Stimulated activated CD8-positive, alpha-beta memory T cell treated with anti-CD3 and anti-CD28 coated beads, Interleukin-7, amount 100 ng/mL, for 4 hours (primary cell): ENCODE results near the gene DOCK4.

ENCODE experiments used
- DNase-seq, 2 donors: peaks; one replicate each; pipeline ENCODE4 v3.0.0-alpha.2; 2020; ENCODE audit warnings: low read depth in 2 of 2

The DOCK4 gene

GRCh38 chr7:111734954-111735660 lies 471.1 kb downstream of the DOCK4 start:
- no peak for DNase-seq

- no peak for DNase-seq
These were observed 473.3 kb downstream of the DOCK4 start for GRCh38 chr7:111732923-111733322.

- DNase-seq: no peak
These were observed 475.5 kb downstream of the DOCK4 start for GRCh38 chr7:111730476-111731300.

GRCh38 chr7:111730057-111730456 lies 476.1 kb downstream of the DOCK4 start:
- no peak for DNase-seq

GRCh38 chr7:111729483-111729882 lies 476.7 kb downstream of the DOCK4 start:
- no peak for DNase-seq

GRCh38 chr7:111728635-111728995 lies 477.6 kb downstream of the DOCK4 start:
- no peak for DNase-seq

- no peak for DNase-seq
These were observed 478.1 kb downstream of the DOCK4 start for GRCh38 chr7:111727905-111728634.

- no peak for DNase-seq
These were observed 487.3 kb downstream of the DOCK4 start for GRCh38 chr7:111718886-111719285.

GRCh38 chr7:111711426-111712065 lies 494.7 kb downstream of the DOCK4 start:
- DNase-seq: no peak

- DNase-seq: no peak
These were observed 495.3 kb downstream of the DOCK4 start for GRCh38 chr7:111710839-111711380.

- no peak for DNase-seq
These were observed 498.1 kb downstream of the DOCK4 start for GRCh38 chr7:111708072-111708471.

GRCh38 chr7:111705807-111706206 lies 500.4 kb downstream of the DOCK4 start:
- no peak for DNase-seq

- no peak for DNase-seq
These were observed 508.4 kb downstream of the DOCK4 start for GRCh38 chr7:111697771-111698170.

- no peak for DNase-seq
These were observed 511.8 kb downstream of the DOCK4 start for GRCh38 chr7:111694376-111694775.

- DNase-seq: no peak
These were observed 515.7 kb downstream of the DOCK4 start for GRCh38 chr7:111690364-111691111.

- no peak for DNase-seq
These were observed 520.9 kb downstream of the DOCK4 start for GRCh38 chr7:111685349-111685748.

- DNase-seq: no peak
These were observed 523.4 kb downstream of the DOCK4 start for GRCh38 chr7:111682588-111683340.

- DNase-seq: no peak
These were observed 525.0 kb downstream of the DOCK4 start for GRCh38 chr7:111681242-111681641.

GRCh38 chr7:111678986-111679385 lies 527.2 kb downstream of the DOCK4 start:
- DNase-seq: no peak

GRCh38 chr7:111678281-111678680 lies 527.9 kb downstream of the DOCK4 start:
- no peak for DNase-seq
